ENCODE measurements around the gene AGMO.

Gene AGMO

DNA sequence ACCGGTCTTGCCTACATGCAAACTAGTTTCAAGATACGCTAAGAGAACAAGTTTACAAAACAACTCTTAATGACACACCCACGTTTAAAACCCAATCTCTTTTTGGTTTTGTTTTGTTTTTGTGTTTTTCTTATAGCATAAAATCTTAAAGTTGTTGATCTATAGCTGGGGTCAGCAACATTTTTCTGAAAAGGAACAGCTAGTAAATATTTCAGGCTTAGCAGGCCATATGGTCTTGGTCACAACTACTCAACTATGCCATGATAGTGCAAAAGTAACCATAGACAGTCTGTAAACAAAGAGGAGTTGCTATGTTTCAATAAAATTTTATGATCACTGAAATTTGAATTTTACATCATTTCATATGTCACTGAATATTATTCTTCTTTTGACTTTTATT is 327.4 kb downstream of the AGMO start:
- no peaks in the 10 kb centered on the region for H3K79me1 ChIP-seq (ENCODE audit: low read depth, low read length)
- H4K8ac ChIP-seq (ENCODE audit: low read depth, low read length): no peak overlapping the region
- H2BK5ac ChIP-seq (ENCODE audit: low read length): no peak overlapping the region
- no peak overlapping the region for H3K27ac ChIP-seq (replicated peaks; ENCODE audit: low read length)
- H2BK15ac ChIP-seq (ENCODE audit: low read length): no peak overlapping the region
- no peaks in the 10 kb centered on the region for H3K9me3 ChIP-seq (replicated peaks in 1 of 2; ENCODE audit: control insufficient read depth in 2 of 2, insufficient read depth in 1 of 2, low read depth in 1 of 2, low read length in 2 of 2)
- H3K4ac ChIP-seq (ENCODE audit: low read length): no peak overlapping the region
- H2BK12ac ChIP-seq (ENCODE audit: low read length): no peak overlapping the region
- H3K4me2 ChIP-seq (ENCODE audit: insufficient read depth, low read length, poor library complexity, severe bottlenecking): no peak overlapping the region
- H3K9ac ChIP-seq (ENCODE audit: low read depth, low read length, poor library complexity): no peak overlapping the region
- H3K27me3 ChIP-seq (ENCODE audit: control insufficient read depth in 3 of 3, insufficient read depth in 3 of 3, low read depth in 1 of 3, low read length in 3 of 3): no peaks in the 10 kb centered on the region
- no peak overlapping the region for H3K4me3 ChIP-seq (ENCODE audit: low read length in 2 of 2)
- no CpG with 5 or more reads among the region's 3 CpGs for WGBS, 2 donors (ENCODE audit: extremely low coverage in 2 of 2, insufficient read length in 2 of 2, insufficient replicate concordance in 1 of 2)
- H3K4me1 ChIP-seq (ENCODE audit: control insufficient read depth in 2 of 2, insufficient read depth in 1 of 2, low read depth in 1 of 2, low read length in 2 of 2): no peaks in the 10 kb centered on the region
- no peak overlapping the region for H3K18ac ChIP-seq (ENCODE audit: low read length)
- H4K91ac ChIP-seq (ENCODE audit: low read depth, low read length, poor library complexity): no peak overlapping the region
- H3K14ac ChIP-seq (ENCODE audit: low read length): no peak overlapping the region
- no peak overlapping the region for H2BK120ac ChIP-seq (ENCODE audit: low read depth, low read length)
- H3K36me3 ChIP-seq (replicated peaks in 1 of 2; ENCODE audit: control insufficient read depth in 2 of 2, insufficient read depth in 2 of 2, low read length in 2 of 2): no peaks in the 10 kb centered on the region
- no peak overlapping the region for H2AFZ ChIP-seq (ENCODE audit: low read length)
- DNase-seq (ENCODE audit: low spot score): no peak
- H2AK5ac ChIP-seq (ENCODE audit: low read depth, low read length): no peak overlapping the region
- no peak overlapping the region for H3K23ac ChIP-seq (ENCODE audit: low read depth, low read length, poor library complexity)

- Histone ChIP-seq H2AK5ac (ENCODE audit: low read depth, low read length) (no peak overlapping the region), H2BK12ac (ENCODE audit: low read length) (no peak overlapping the region), H3K27me3 (ENCODE audit: control insufficient read depth in 3 of 3, insufficient read depth in 3 of 3, low read depth in 1 of 3, low read length in 3 of 3) (no peaks in the 10 kb centered on the region), H3K4ac (ENCODE audit: low read length) (no peak overlapping the region), H2AFZ (ENCODE audit: low read length) (no peak overlapping the region), H3K79me1 (ENCODE audit: low read depth, low read length) (no peaks in the 10 kb centered on the region), H3K9ac (ENCODE audit: low read depth, low read length, poor library complexity) (no peak overlapping the region), H3K4me3 (ENCODE audit: low read length in 2 of 2) (no peak overlapping the region), H3K14ac (ENCODE audit: low read length) (no peak overlapping the region), H2BK5ac (ENCODE audit: low read length) (no peak overlapping the region), H3K23ac (ENCODE audit: low read depth, low read length, poor library complexity) (no peak overlapping the region), H4K8ac (ENCODE audit: low read depth, low read length) (no peak overlapping the region), H4K91ac (ENCODE audit: low read depth, low read length, poor library complexity) (no peak overlapping the region), H2BK15ac (ENCODE audit: low read length) (no peak overlapping the region), H2BK120ac (ENCODE audit: low read depth, low read length) (no peak overlapping the region), H3K4me2 (ENCODE audit: insufficient read depth, low read length, poor library complexity, severe bottlenecking) (no peak overlapping the region), H3K36me3 (replicated peaks in 1 of 2; ENCODE audit: control insufficient read depth in 2 of 2, insufficient read depth in 2 of 2, low read length in 2 of 2) (no peaks in the 10 kb centered on the region), H3K27ac (replicated peaks; ENCODE audit: low read length) (no peak overlapping the region), H3K4me1 (ENCODE audit: control insufficient read depth in 2 of 2, insufficient read depth in 1 of 2, low read depth in 1 of 2, low read length in 2 of 2) (no peaks in the 10 kb centered on the region), H3K18ac (ENCODE audit: low read length) (no peak overlapping the region), H3K9me3 (replicated peaks in 1 of 2; ENCODE audit: control insufficient read depth in 2 of 2, insufficient read depth in 1 of 2, low read depth in 1 of 2, low read length in 2 of 2) (peaks cover 0 to 4% of the 10 kb centered on the region in 2 donors)
- DNase-seq (ENCODE audit: low spot score): no peak
- WGBS, 2 donors (ENCODE audit: extremely low coverage in 2 of 2, insufficient read length in 2 of 2, insufficient replicate concordance in 1 of 2): no CpG with 5 or more reads among the region's 3 CpGs
These were observed 333.0 kb downstream of the AGMO start for GRCh38 chr7:15228831-15229230.

DNA sequence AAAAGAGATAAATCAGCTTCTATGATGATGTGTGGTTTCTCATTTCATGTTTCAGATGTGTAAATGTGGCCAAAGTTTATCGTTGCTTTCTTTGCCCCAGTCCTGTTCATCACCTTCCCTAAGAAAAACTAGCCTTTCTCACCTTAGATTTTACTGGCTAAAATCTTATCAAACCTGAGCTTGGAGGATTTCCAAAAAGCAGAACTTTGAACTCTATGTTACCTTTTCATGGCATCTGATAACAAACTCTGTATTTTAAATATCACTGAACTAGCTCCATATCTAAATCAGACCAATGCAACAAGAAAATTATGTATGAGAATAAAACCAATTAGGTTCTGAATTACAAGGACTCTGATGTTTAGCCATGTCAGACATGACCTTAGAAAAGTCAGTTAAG is 335.8 kb downstream of the AGMO start:
- WGBS, 2 donors (ENCODE audit: extremely low coverage in 2 of 2, insufficient read length in 2 of 2, insufficient replicate concordance in 1 of 2): no CpG with 5 or more reads among the region's 1 CpG
- Histone ChIP-seq H3K4me1 (ENCODE audit: control insufficient read depth in 2 of 2, insufficient read depth in 1 of 2, low read depth in 1 of 2, low read length in 2 of 2) (no peaks in the 10 kb centered on the region), H3K36me3 (replicated peaks in 1 of 2; ENCODE audit: control insufficient read depth in 2 of 2, insufficient read depth in 2 of 2, low read length in 2 of 2) (no peaks in the 10 kb centered on the region), H2BK15ac (ENCODE audit: low read length) (no peak overlapping the region), H3K4me2 (ENCODE audit: insufficient read depth, low read length, poor library complexity, severe bottlenecking) (no peak overlapping the region), H3K4me3 (ENCODE audit: low read length in 2 of 2) (no peak overlapping the region), H3K4ac (ENCODE audit: low read length) (no peak overlapping the region), H3K9ac (ENCODE audit: low read depth, low read length, poor library complexity) (no peak overlapping the region), H3K14ac (ENCODE audit: low read length) (no peak overlapping the region), H3K27ac (replicated peaks; ENCODE audit: low read length) (no peak overlapping the region), H3K9me3 (replicated peaks in 1 of 2; ENCODE audit: control insufficient read depth in 2 of 2, insufficient read depth in 1 of 2, low read depth in 1 of 2, low read length in 2 of 2) (peaks cover 0 to 4% of the 10 kb centered on the region in 2 donors), H2BK12ac (ENCODE audit: low read length) (no peak overlapping the region), H4K91ac (ENCODE audit: low read depth, low read length, poor library complexity) (no peak overlapping the region), H3K79me1 (ENCODE audit: low read depth, low read length) (no peaks in the 10 kb centered on the region), H2BK5ac (ENCODE audit: low read length) (no peak overlapping the region), H4K8ac (ENCODE audit: low read depth, low read length) (no peak overlapping the region), H2BK120ac (ENCODE audit: low read depth, low read length) (no peak overlapping the region), H3K18ac (ENCODE audit: low read length) (no peak overlapping the region), H2AFZ (ENCODE audit: low read length) (no peak overlapping the region), H2AK5ac (ENCODE audit: low read depth, low read length) (no peak overlapping the region), H3K27me3 (ENCODE audit: control insufficient read depth in 3 of 3, insufficient read depth in 3 of 3, low read depth in 1 of 3, low read length in 3 of 3) (no peaks in the 10 kb centered on the region), H3K23ac (ENCODE audit: low read depth, low read length, poor library complexity) (no peak overlapping the region)
- no peak for DNase-seq (ENCODE audit: low spot score)

- Histone ChIP-seq H3K79me1 (ENCODE audit: low read depth, low read length) (no peaks in the 10 kb centered on the region), H2BK12ac (ENCODE audit: low read length) (no peak overlapping the region), H3K36me3 (replicated peaks in 1 of 2; ENCODE audit: control insufficient read depth in 2 of 2, insufficient read depth in 2 of 2, low read length in 2 of 2) (no peaks in the 10 kb centered on the region), H4K91ac (ENCODE audit: low read depth, low read length, poor library complexity) (no peak overlapping the region), H3K23ac (ENCODE audit: low read depth, low read length, poor library complexity) (no peak overlapping the region), H3K4me3 (ENCODE audit: low read length in 2 of 2) (no peak overlapping the region), H2AK5ac (ENCODE audit: low read depth, low read length) (no peak overlapping the region), H2BK15ac (ENCODE audit: low read length) (no peak overlapping the region), H3K4me1 (ENCODE audit: control insufficient read depth in 2 of 2, insufficient read depth in 1 of 2, low read depth in 1 of 2, low read length in 2 of 2) (no peaks in the 10 kb centered on the region), H3K9ac (ENCODE audit: low read depth, low read length, poor library complexity) (no peak overlapping the region), H3K18ac (ENCODE audit: low read length) (no peak overlapping the region), H3K4me2 (ENCODE audit: insufficient read depth, low read length, poor library complexity, severe bottlenecking) (no peak overlapping the region), H2BK5ac (ENCODE audit: low read length) (no peak overlapping the region), H3K27ac (replicated peaks; ENCODE audit: low read length) (no peak overlapping the region), H2AFZ (ENCODE audit: low read length) (no peak overlapping the region), H3K27me3 (ENCODE audit: control insufficient read depth in 3 of 3, insufficient read depth in 3 of 3, low read depth in 1 of 3, low read length in 3 of 3) (no peaks in the 10 kb centered on the region), H4K8ac (ENCODE audit: low read depth, low read length) (no peak overlapping the region), H3K9me3 (replicated peaks in 1 of 2; ENCODE audit: control insufficient read depth in 2 of 2, insufficient read depth in 1 of 2, low read depth in 1 of 2, low read length in 2 of 2) (no peaks in the 10 kb centered on the region), H3K4ac (ENCODE audit: low read length) (no peak overlapping the region), H2BK120ac (ENCODE audit: low read depth, low read length) (no peak overlapping the region), H3K14ac (ENCODE audit: low read length) (no peak overlapping the region)
- WGBS, 2 donors (ENCODE audit: extremely low coverage in 2 of 2, insufficient read length in 2 of 2, insufficient replicate concordance in 1 of 2): no CpG with 5 or more reads among the region's 1 CpG
- DNase-seq (ENCODE audit: low spot score): no peak
These were observed 342.1 kb downstream of the AGMO start for GRCh38 chr7:15219758-15220157.
